GM18873 (cell line): ENCODE results near the gene GDI1.
"Not testable (repeated sequence)": the region's sequence is repeated elsewhere in the genome, so short reads cannot be mapped to it uniquely, and the experiment has no call there.

Experiments
- ATAC-seq: cut with Tn5 transposase; IDR thresholded peaks from one replicate; pipeline ENCODE4 v1.9.1; 2021; ENCODE audit warnings: mild to moderate bottlenecking, moderate library complexity, moderate number of reproducible peaks; ENCODE audit not compliant: unreplicated experiment, low FRiP score

GDI1 gene

DNA sequence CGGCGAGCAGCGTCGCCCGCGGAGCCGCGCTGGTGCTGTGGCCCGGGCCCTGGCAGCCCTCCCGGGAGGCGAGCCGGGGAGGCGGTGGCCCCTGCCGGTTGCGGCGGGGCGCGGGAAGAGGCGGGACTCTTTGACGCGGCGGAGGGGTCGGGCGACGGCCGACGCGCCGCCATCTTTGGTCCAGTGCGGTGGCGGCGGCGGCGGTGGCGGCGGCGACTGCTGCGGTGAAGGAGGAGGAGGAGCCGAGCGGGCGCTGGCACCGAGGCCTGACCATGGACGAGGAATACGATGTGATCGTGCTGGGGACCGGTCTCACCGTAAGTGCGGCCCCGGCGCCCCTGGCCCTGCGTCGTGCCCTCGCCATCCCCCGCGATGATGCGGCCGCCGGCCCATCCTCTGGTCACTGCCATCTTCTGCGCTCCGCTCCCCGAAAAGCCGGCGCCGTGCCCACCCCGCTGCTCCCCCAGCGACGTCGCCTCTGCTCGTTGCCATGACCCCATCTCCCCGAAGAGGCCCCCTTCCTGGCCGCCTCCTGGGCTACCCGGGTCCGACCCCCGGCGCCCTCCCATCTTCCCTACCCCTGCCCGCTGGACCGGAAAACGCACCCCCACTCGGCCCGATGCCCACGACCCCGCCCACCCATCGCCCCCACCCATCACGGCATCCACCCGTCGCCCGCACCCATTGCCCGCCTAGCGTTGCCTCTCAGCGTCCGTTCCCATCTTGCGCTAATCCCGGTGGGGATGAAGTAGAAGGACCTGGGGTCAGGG is at the start of gene GDI1:
Gene GDI1, plus strand, starts transcription at position 172 of the 770 bp plus-strand sequence. Its CDS starts 101 bp downstream, at position 273.
- ATAC-seq = no peak

DNA sequence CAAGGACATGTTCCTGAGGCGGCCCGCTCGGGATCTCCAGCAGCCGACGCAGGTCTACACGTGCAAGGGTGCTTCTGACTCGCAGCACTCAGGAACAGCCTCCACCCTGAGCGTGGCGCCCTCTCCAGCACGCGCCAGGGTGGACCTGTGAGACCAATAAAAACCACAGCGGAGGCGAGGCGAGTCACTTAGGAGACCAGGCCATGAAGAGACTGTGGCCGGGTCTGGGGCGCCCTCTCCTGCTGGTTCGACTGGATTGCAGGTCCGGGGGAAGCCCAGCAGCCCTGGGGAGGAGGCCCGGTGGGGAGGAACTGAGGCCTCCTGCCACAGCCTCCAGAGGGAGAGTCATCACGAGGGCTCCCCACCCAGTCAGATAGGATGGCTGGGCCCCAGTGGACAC is 48.9 kb upstream of the GDI1 start:
- not testable (repeated sequence) for ATAC-seq

DNA sequence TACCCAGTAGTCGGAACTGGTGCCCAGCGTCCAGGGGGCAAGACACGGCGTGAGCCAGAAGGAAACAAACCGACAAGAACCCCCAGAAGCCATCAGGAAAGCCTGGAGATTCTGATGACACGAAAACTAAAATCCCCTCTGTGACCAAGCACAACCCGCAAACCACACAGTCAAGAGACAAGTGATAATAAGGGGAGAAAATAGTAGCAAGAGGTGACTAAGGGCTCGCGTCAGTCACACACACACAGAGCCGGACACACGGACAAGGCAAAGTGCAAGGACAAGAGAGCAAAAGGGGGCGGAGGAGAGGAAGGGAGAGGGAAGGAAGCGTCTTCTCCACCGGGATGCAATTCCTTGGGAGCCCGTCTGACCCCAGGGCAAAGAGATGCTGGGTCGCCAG is 48.3 kb upstream of the GDI1 start:
- ATAC-seq = not testable (repeated sequence)

DNA sequence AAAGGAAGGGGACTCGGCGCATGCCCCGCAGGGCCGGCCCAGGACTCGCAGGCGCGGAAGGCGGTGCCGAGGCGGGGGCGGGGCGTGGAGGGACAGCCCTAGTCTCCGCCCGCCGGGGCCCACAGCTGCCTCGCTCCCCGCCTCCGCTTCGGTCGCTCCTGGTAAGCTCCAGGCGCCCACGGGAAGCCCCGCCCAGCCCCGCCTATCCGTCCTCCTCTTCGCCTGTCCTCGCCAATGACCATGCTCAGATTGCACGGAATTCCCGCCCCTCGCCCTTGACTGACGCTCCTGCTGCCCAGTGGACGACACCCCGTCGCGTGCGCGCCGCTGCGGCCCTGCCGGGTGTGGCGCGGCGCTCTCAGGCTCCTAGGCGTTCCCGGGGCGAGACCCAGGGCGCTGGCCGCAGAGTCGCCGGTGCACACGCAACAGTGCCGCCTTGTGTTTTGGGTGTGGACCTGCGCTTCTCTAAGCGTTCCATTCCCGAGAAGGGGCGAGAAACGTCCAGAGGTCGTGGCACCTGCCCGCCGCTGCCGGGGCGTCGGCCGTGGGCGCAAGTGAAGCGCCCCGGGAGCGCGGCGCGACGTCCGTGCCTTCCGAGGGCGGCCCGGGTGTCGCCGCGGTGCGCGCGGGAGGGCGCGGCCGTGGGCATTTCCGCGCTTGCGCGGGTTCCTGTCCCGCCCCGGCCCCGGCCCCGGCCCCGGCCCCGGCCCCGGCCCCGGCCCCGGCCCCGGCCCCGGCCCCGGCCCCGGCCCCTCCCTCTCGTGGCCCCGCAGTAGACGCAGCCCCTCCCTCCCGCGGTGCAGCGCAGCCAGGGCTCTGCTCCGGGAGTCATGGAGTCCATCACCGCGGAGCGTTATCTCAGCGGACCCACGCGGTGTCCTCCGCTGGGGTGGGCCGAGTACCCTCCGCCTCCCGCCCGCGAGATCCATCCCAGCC is 46.9 kb upstream of the GDI1 start:
- ATAC-seq = peak; percentile 68

DNA sequence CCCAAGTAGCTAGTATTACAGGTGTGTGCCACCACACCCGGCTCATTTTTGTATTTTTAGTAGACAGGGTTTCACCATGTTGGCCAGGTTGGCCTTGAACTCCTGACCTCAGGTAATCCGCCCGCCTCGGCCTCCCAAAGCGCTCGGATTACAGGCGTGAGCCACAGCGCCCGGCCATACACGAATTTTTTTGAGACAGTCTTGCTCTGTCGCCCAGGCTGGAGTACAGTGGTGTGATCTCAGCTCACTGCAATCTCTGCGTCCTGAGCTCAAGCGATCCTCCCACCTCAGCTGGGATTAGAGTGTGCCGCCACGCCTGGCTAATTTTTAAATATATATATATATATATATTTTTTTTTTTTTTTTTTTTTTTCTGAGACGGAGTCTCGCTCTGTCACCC is 40.6 kb upstream of the GDI1 start:
- not testable (repeated sequence) for ATAC-seq

DNA sequence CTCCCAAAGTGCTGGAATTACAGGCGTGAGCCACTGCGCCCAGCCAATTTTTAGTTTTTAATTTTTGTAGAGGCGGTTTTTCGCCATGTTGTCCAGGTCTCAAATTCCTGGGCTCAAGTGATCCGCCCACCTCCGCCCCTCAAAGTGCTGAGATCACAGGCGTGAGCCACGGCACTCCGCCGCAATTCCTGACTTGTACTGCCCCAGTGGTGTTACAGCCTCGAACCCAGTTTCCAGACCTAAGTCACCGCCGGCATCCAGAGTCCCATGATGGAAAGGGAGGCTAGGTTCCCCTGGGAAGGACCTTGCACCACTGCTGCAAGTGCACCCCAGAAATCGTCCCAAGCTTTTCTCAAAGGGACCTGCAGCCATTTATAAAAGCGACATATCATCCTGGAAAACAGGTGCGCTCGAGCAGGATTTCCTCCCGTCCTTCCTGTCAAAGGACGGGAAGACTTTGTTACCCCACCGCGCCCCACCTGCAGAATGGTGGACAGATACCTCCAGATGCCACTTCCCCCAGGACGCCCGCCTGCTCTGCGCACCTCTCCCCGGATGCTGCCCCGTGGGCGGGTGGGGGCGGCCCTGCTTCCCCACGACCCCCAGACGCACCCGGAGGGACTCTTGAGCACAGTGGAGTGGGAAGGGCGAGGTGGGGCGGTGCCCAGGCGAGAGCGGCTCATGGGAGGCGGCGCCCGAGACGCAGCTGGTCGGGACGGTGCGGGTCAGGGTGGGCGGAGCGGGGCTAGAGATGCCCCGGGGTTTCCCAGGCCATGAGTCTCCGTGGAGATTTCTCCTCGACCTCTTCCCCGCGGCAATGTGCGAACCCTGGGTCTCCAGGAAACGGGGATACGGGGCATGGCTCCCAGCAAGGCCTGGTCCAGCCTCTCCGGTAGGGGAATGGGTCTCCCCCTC is 39.7 kb upstream of the GDI1 start:
- ATAC-seq = peak; percentile 25

DNA sequence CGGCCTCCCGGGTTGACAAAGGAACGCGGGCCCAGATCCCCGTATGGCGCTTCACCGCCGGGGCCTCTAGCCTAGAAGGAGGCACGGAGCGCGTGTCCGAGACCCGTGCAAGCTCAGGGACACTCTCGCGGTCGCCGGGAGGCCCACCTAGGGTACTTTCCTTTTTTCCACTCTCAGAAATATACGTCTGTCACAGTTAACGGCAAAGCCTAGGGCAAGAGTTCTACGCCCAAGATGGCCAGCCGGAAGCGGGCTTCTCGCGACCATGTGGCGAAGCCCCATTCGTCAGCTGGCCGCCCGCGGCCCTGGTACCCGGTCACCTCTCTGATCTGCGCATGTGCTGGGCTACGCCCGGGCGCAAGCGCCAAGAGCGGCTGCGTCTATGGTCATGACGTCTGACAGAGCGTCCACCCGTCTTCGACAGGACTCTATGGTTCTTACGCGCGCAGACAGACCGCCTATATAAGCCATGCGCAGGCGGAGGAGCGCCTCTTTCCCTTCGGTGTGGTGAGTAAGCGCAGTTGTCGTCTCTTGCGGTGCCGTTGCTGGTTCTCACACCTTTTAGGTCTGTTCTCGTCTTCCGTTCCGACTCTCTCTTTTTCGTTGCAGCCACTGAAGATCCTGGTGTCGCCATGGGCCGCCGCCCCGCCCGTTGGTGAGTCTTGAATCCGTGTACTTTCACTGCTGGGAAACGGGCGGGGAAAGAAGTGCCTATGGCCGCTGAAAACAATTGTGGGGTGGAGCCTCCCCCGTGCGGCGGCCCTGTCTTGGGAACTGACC is 38.9 kb upstream of the GDI1 start, which contains the start of gene RPL10:
Gene RPL10, plus strand, starts transcription at position 490 of the 780 bp plus-strand sequence. Its CDS starts 143 bp downstream, at position 633.
- ATAC-seq = peak; percentile 65

DNA sequence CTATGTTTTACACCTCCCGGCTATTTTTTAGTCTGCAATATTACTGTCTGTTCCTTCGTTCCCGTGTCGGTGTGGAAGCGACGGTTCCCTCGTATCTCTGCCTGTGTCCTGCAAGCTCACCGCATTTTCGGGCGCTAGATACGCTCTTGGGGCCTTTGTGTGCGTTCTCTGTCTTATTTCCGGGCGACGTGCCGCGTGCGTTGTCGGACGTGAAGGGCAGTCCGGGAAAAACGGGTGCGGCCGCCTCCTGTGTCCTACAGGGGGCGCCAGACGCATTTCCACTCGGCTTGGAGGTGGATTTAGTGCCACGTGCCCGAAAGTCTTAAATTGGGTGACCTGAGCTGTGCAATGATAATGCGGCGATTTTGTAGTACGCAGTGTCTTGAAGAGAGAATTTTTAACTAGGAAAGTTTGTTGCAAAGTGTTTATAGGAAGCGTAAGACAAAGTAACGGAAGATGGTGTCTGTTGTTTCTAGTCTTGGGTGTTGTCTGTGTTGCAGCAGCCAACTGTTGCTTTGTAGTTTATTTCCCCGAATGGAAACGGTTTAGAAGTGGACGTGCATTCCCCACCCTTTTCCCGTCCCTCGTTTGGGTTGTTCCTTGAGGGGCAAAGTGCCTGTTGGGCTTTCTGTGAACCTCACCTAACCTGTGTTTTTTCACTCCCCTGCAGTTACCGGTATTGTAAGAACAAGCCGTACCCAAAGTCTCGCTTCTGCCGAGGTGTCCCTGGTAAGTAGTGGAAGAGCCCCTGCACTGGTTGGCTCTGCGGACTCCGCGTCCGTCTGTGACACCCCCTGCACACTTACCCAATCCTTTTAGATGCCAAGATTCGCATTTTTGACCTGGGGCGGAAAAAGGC is 38.1 kb upstream of the GDI1 start:
- peak; percentile 20 for ATAC-seq

DNA sequence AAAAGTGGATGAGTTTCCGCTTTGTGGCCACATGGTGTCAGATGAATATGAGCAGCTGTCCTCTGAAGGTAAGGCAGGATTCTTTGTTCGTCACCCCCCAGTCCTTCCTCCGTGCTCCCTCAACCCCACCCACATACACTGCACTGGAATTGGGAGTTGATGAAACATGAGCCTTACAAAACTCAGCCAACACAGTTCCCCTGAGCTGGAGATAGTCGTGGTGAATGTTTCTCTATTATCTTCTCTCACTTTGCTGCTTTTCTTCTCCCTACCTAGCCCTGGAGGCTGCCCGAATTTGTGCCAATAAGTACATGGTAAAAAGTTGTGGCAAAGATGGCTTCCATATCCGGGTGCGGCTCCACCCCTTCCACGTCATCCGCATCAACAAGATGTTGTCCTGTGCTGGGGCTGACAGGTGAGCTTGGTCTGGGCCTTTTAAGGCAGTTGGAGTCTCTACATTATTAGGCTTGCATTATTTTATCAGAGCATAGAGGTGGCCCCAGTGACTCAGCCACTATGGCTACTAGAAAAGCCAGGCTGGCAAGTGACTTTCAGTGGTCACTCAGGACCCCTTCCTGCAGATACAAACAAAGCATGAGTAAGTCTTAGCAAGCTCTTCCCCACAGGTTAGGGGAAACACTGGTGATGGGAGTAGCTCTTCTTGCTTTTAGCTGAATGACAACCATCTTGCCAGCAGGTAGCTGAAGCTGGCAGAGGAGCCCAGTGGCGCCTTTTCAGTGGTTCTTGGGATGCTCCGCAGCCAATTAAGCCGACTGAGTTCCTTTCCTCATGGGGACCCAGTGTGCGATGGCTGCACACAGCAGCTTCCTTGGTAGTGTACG is 37.2 kb upstream of the GDI1 start:
- no peak for ATAC-seq

DNA sequence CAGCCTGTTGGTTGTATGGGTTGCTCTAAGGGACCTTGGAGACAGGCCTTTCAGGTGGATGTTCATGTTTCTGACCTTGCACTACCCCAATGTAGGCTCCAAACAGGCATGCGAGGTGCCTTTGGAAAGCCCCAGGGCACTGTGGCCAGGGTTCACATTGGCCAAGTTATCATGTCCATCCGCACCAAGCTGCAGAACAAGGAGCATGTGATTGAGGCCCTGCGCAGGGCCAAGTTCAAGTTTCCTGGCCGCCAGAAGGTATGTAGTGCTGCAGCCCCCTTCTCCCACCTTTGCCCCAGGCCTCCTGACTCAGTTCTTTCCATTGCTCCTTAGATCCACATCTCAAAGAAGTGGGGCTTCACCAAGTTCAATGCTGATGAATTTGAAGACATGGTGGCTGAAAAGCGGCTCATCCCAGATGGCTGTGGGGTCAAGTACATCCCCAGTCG is 36.6 kb upstream of the GDI1 start:
- not testable (repeated sequence) for ATAC-seq

DNA sequence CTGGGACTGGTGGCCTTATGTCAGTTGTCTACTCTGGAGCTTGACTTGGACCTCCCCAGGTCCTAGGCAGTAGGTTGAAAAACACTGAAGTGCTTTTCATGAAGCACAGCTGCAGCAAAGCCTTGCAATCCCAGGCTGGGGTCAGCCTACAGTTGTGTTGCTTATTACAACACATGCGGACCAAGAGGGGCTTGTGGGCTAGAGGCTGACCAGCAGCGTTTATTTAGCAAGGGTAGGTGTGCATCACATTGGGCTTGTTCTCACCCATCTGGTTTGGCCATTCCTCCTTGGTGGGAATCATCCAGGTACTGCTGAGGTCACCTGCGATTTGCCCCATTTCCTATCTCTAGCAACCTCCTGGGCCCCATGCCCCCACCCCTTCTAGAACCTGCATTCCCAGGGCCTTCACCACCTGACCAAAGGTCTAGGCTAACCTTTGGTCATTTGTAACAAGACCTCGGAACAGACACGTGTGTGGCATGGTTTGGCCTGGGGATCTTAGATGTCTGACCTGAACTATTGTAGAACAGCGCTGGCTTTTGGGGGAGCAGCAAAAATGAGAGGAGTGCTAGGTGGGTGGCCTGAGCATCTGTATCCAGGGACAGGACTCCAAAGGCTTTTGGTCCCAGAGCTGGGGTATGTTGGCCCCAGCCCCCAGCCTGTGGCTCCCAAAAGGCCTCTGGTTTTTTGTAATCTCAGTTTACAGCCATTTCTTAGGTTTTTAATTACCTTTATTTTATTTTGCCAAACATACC is 35.7 kb upstream of the GDI1 start:
- no peak for ATAC-seq

DNA sequence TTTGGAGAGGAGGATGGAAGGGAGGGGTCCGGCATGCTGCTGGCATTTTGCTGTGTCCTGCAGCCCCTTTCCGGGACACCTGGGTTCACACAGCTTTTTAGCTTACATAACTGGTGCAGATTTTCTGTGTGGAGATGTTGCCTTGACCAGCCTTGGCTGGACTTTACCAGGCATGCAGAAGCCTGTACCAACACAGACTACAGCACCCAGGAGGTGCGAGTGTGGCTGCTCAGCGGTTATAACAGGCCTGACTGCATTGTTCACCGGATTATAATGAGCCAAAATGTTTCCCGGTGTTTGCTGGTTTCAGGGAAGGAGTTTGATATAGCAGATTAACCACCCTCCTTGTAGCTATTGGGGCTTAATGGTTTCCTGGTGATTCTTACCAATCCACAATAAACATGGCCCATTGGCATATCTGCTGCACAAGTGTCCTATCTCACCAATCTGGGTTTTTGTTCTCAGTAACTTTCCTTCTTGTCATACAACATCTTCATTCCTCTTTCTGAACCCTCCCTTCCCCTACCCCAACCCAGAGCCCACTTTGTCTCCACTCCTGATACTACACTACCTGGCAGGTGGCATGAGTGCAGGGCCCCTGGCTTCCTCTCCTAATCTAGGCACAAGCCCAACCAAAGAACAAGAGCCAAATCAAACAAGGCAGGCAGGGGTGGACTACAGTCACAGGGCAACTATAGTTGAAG is 34.9 kb upstream of the GDI1 start:
- no peak for ATAC-seq

DNA sequence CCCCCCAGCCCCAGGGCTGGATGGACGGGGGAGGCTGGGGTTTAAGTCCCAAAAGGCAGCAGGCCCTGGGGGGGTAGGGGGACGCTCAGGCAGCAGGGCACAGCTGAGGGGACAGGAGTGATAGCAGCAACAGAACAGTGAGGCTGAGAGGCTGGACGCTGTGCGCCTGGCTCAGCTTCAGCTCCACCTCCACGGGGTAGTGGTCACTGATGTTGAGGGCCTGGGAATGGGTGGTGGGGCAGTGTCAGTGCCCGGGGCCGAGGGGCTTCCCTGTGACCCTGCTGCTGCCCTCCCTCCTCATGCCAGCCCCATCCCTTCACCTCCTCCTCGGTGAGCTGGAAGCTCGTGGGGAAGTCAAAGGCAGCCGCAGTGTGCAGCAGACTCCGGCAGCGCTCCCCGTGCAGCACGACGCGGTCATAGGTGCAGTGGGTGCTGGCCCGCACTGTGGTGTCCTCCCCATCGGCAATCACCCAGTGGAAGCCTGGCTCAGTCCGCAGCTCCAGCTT is 34.3 kb upstream of the GDI1 start:
- ATAC-seq = no peak

DNA sequence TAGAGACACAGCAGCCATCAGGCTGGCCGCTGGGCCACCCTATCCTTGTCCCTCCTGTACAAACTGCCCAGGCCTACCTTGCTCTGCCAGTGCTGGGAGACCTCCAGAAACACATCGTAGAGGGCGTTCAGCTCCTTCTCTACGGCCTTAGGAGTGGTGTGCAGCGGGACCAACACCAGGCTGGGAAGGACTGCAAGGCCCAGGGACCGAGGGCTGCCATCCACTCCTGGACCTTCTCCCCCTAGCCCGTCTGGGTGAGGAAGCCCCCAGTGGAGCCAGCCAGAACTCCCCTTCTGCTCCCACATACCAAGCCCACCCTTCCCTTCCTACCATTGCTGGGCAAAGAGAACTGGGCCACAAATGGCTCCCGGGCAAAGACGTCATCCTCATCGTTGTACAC is 33.8 kb upstream of the GDI1 start:
- no peak for ATAC-seq

DNA sequence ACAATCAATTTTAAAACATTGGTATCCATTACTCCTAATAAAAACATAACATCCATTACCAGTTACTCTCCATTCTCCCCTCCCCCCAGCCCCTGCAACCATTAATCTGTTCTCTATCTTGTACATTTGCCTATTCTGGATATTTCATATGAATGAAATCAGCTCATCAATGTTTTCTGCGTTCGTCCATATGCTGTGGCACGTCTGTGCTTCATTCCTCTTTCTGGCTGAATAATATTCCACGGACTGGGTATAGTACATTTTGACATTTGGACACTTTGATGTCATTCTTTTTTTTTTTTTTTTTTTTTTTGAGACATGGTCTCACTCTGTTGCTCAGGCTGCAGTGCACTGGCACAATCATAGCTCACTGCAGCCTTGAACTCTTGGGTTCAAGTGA is 33.1 kb upstream of the GDI1 start:
- no peak for ATAC-seq

DNA sequence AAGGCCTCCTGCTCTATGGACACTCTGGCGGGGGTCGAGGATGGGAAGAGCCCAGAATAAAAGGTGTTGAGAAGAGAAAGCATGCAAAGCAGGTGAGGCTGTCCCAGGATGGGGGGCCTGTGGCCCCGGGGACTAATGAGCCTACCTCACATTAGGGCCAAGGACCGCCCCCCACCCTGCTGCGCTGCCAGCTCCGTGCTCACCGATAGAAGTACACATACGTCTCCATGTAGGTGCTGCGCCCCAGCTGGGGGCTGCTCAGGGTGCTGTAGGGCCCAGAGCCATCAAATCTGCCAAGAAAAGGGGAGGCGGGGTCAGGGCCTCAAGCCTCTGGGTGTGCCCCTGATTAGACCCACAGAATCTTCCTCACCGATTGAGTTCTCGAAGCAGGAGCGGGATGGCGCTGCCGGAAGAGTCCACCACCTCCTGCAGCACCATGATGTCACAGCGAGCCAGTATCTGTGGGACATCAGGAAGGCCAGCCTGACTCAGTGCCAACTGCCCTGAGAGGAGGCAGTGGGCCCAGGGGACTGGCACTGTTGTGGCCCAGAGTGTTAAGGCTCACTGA is 32.2 kb upstream of the GDI1 start:
- no peak for ATAC-seq
